ENCODE results near the gene UNC5B.
A peak's percentile ranks its signal among the peaks of the same experiment; 100 is the strongest.
"Not testable (repeated sequence)": the region's sequence is repeated elsewhere in the genome, so short reads cannot be mapped to it uniquely, and the experiment has no call there.

UNC5B gene

DNA sequence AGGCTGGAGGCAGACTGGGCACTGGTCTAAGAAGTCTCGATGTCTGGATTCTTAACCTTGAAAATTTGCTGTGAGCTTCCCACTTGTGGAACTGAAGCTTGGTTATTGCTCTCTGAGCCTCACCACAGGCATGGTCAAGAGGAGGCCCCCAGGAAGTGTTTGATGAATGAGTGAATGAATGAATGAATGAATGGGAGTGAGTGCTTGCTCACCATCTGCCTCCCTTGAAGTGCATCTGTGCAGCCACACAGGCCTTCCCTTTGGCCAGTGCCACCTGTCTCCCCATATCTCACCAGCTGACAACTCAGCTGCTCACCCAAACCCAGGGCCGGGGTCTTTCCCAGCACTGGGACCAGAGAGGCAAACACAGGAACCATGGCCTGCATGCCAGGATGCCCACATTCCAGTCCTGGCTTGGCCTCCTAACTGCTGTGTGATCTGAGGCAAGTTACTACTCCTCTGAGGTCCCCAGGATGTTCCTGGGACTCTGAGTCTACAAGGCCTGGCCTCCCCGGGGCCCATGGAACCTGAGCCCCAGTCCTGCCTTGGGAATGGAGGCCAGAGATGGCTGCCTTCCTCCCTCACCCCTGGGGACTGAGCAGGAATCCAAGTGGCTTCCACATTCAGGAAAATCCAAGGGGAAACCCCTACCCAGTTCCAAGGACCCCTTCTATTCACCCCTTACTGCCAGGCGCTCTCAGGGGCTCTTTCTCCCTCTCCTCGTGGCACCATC, 55.3 kb downstream of the UNC5B start:
- no peak for DNase-seq (ENCODE audit: low spot score)

DNA sequence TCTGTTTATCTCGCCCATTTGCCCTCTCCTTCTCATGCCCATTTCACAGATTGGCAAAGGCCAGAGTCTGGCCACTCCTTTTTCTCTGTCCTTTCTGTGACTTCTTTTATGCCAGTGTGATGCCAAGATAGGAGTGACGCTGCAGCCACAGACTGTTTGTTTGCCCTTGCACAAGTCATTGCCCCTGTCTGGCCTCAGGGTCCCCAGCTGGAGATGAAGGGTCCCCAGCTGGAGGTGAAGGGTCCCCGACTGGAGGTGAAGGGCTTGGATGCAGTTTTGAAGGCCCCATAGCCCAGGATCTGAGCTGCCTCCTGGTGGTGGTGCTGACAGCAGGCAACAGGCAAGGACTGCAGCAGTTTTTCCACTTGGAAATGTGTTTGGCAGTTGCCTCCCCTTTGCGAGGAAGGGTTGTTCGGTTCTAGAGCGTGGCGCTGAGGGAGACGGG, 55.9 kb downstream of the UNC5B start:
- DNase-seq (ENCODE audit: low spot score): no peak

DNA sequence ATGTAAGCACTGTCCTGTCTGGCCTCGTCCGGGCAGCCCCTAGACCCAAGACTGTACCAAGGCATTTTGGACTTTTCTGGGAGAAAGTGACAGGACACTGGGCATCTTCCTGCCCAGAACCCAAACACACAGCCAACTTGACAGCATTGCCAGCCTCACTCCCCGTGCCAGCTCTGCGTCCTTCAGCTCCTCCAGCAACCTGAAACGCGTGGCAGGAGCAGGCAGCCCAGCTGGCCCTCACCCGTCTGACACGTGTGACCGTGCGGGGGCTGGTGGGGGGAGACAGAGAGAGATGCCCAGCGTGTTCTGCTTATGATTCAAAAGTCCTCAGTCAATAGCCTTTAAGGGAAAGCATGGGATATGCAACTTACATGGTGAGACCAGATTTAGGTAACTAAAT, 56.4 kb downstream of the UNC5B start:
- no peak for DNase-seq (ENCODE audit: low spot score)

DNA sequence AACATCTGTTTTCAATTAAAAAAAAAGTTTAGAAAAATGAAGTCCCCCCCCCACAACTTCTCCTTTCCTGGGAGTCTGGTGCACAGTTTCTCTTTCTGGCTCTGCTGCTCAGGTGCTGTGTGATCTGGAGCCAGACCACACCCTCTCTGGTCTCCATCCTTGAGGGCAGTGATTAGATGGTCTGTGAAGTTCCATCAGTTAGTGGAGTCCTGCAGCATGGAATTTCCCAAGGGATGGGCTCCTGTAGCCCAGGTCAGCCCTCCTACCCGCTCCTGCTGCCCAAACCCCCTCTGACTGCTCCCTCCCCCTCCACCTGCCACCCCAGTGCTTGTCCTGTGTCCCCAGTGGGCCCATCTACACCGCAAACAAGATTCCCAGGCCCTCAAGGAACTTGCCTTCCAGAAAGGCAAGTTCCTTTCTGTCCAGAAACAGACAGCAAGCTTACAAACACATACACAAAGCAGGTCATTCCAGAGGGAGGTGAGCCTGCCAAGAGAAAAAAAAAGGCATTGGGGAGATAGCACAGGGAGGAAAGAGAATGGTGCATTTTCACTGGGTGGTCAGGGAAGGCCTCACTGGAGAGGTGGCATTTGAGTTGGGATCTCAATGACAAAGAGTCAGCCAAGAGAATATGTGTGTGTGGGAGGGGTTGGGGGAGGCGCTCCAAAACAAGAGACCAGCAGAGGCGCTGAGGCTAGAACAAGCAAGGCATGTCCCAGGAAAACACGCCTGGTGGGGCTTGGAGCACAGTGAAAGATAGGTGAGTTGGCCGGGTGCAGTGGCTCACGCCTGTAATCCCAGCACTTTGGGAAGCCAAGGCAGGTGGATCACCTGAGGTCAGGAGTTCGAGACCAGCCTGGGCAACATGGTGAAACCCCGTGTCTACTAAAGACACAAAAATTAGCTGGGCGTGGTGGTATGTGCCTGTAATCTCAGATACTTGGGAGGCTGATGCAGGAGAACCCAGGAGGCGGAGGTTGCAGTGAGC, 57.2 kb downstream of the UNC5B start:
- no peak for DNase-seq (ENCODE audit: low spot score)

DNA sequence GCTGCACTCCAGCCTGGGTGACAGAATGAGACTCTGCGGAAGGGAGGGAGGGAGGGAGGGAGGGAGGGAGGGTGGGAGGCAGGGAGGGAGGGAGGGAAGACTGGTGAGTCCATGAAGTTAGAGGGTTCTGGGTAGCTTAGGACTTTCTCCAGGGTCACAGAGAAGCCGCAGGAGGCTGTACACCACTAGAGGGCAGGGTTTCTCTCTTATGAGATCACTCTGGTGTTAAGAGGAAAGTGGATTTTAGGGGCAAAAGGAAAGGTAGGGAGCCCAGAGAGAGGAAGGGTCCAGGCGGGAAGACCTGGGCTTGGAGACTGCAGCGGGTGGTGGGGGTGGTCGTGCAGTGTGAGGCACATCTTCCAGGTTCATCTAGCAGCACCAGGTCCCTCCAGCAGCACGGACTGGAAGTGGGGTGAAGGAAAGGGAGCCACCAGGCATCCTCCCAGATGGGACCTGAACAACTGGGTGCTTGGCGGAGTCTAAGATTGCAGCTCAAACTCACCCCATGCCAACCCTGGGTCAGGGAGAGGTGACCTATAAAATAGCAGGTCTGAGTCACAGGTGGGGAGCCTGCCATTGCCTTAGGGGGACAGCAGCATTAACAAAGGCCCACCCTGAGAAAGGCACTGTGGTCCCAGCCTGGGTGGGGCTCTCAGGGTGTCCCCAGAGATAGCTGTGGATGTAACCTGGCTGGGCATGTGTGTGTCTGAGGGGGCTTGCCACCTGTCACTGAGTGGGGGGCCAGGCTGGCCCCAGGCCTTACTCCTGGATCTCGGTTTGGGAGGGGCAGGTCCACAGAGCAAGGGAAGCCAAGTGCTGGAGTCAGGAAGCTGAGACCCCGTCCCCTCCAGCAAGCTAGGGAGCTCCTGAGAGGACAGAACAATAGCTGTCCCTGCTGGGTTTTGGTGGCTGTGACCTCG, 58.2 kb downstream of the UNC5B start:
- peak; percentile 46 for DNase-seq (ENCODE audit: low spot score)

DNA sequence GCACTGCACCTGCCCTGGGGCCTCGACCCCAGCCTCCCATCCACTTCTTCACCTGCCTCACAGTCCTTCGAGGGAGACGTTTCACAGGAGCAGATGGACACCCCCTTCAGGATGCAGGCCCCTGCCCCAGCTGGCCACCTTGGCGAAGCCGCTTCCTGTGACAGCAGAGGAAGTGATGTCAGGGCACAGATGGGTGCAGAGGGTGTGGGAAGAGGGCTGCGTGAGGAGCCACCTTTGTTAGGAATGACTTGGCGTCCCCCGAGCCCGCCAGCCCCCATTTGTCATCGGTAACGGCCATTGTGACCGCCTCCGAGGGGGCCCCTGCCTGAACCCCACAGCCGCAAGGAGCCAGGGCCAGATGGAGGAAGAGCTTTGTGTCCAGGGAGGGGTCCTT, 59.3 kb downstream of the UNC5B start:
- no peak for DNase-seq (ENCODE audit: low spot score)

DNA sequence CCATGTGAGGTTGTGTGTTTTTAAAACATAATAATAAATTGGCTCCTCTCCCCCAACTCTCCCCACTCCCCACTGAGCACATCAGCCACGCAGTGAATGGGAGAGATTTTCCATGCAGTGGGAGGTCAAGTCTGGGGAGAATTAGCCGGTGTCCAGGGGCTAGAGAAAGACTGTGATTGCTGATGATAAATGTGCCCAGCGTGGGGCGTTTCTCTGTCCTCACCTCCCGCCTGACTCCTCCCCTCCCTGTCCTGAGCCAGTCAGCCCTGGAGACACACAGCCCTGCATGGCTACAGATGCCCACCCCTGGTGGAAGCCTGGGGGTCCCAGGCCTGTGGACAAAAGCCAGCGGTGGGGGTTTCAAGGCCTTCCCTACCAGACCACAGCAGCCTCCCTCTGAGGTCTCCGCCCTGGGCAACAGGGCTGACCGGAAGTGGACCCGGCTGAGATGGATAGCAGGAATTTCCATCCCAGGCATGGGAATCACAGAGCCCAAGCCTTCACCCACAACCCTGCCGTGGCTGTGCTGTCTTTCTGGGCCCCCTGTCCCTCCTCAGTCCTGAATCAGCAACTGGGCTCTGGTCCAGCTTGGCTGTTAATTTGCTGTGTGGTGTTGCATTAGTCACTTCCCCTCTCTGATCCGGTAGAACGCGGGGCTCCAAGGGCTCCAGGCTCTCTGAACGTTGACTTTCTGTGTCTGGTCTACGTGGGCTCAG, 59.8 kb downstream of the UNC5B start:
- no peak for DNase-seq (ENCODE audit: low spot score)

DNA sequence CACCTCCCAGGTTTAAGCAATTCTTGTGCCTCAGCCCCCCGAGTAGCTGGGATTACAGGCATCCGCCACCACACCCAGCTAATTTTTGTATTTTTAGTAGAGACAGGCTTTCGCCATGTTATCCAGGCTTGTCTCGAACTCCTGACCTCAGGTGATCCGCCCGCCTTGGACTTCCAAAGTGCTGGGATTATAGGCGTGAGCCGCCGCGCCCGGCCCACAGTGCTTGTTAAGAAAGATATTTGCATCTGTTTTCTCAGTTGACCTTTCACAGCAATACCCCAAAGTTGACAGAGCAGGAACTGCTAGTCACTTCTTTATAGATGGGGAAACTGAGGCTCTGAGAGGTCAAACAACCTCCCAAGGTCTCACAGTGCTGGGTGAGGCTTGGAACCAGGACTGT, 60.6 kb downstream of the UNC5B start:
- DNase-seq (ENCODE audit: low spot score): not testable (repeated sequence)

DNA sequence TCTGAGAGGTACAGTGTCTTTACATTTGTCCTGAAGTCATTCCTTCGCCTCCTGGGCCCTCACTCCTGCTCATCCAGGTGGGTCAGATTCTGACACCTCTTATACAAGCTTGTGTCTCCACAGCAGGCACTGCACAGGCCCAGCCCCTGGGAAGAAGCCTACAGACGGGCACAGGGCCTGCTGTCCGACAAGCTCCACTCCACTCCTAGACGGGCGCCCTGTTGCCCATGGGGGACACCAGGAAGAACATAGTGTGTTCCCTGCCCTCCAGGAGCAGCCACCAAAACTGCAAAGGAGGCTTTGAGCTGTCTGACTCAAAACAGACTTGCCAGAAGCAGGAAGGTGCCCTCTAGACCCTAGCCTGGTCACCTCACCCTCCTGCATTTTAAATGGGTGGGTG, 61.1 kb downstream of the UNC5B start:
- no peak for DNase-seq (ENCODE audit: low spot score)

DNA sequence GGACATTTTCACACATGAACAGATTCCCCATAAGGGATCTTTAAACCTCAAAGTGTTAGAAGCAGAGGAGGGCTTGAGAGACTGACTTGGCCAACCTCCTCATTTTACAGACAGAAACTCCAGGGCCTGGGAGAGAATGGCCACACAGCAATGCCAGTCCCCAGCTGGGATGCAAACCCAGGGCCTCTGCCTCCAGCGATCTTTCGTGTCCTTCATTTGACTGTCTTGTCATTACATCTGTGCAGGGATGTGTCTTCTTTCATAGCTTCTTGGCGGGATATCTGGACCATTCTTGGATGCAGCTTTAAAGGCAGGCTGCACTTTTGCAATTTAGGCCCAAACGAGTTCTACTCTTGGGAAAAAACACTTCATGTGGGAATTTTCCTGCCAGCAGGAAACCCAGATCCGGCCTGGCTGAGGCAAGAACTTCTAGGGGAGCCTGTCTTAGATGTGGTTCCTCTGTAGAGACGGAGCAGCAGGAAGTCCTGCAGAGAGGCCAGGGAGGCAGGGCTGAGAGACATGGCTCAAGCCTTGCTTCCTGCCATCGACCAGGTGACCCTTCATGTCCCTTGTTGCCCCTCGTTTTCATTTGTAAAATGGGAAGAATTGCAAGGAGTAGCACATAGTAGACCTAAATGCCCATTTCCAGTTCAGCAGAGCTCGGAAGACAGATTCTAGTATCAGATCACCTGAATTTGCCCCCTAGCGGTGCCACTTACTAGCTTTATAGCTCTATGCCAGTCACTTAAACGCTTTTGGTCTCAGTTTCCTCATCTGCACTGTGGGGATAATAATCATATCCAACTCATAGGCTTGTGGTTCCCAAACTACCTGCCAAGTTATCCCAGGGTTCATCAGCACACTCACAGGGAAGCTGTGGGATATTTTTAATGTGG, 62.8 kb downstream of the UNC5B start:
- no peak for DNase-seq (ENCODE audit: low spot score)

DNA sequence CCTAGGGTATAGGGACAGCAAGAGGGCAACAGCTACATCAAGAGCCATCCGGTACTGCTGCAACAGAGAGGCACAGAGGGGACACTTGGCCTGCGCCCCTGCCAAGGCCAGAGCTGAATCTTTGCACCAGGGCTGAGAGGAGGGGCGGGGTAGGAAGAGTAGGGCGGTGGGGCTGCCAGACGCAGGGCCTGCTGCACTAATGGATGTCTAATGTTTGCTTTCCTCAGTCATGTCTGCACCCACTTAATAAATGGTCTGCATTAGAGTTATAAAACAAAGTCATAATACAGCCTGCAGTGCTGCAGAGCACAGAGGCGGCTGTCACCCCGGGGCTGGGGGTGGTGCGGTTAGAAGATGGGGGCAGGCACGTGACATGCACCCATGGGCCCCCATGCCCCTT, 64.5 kb downstream of the UNC5B start:
- DNase-seq (ENCODE audit: low spot score): no peak

DNA sequence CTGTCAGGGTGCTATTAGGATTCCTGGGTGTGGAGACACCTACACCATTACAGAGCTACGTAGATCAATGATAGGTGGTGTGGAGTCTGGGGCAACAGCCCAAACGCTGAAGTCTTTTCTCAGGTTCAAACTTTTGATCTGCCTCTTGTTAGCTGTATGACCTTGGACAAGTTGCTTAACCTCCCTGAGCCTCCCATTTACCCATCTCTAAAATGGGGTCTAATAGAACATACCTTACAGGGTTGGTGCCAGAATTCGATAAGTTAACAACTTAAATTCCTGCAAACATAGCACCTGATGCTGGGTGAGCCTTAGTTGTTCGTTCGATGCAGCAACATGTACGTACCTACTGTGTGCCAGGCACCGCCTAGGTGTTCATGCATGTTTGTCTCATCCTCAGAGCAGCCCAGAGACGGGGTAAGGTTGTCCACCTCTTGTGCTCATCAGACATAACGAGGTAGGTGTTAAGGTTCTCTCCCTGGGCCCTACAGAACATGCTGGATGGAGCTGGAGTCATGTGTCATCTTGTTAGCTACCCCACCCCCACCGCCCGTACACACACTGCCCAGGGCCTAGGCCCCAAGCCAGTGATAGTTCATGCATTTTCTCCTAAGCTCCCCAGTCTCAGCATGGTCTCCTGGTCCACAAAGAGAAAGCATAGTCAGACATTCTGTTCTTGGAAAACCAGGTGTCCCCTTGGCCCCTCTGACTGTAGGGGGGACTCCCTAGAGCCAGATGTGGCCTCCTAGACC, 65.7 kb downstream of the UNC5B start:
- no peak for DNase-seq (ENCODE audit: low spot score)

DNA sequence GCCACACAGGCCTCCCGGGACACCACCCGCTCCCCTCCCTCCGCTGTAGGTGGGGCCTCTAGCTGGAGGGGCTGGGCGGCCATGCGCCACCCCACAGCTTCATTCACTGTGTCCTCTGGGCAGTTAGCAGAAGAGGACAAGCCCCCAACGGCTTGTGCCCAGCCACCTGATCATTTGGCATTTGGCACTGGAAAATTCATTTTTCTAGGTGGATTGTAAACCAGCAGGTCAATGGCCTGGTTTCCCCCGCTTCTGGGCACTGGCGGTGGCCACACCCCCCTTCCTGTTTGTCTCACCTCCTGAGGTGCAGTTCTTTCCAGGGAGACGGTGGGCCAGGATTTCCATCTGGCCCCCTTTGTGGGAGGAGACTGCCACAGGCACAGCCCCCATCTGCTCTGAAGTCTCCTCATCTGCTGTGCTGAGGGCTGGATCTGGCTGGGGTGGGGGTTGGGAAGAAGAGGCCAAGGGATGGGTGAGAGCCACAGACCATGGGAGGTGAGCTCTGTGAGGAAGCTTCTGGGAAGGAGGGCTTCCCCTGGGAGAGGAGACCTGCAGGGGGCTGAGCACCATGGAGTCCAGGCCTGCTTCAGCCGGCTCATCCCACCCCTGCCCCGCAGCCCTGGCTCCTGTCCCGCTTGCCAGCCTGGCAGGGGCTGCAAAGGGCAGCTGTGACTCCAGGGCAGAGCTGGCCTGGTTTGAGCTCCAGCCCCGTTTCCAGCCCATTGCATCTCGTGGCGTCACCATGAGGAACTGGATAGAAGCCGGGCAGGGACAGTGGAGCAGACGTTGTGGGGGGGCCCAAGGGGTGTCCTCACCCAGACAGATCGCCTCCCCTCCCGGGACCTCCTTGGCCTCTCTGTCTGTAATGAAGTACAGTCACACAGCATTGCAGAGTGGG, 66.6 kb downstream of the UNC5B start:
- DNase-seq (ENCODE audit: low spot score): no peak

DNA sequence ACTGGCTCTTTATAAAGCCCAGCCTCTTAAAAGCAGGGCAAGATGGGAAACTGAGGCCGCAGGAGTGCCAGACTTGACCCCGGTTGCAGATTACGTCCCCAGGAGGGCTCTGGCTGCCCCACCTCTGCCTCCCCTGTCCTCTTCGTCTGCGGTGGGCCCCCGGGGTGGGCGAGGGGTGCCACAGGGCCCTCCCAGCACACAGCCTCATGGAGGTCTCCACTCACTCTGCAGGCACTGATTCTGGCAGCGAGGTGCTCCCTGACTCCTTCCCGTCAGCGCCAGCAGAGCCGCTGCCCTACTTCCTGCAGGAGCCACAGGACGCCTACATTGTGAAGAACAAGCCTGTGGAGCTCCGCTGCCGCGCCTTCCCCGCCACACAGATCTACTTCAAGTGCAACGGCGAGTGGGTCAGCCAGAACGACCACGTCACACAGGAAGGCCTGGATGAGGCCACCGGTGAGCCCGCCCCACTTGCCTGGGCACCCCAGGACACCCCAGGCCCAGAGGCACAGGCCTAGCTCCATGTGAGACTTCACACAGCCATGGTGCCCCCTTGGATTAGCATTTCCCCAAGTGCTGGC, 67.3 kb downstream of the UNC5B start:
- no peak for DNase-seq (ENCODE audit: low spot score)

DNA sequence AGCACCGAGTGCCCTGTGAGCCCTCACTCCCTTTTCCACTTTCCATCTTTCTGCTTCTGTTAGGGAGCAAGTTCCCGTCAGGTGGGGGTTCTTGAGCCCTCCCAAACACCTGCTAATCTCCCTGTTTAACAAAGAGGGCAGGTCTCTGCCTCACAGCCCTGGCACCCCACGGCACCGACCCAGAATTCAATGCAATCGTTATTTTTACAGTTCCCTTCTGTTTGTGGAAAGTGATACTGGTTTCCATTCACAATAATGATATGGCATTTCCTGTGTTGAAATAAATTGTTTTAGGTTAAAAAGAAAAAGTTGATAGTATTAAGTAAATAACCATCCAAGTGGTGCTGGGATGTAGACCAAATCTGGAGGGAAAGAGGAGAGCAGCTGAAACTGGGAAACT, 67.8 kb downstream of the UNC5B start:
- DNase-seq (ENCODE audit: low spot score): no peak

DNA sequence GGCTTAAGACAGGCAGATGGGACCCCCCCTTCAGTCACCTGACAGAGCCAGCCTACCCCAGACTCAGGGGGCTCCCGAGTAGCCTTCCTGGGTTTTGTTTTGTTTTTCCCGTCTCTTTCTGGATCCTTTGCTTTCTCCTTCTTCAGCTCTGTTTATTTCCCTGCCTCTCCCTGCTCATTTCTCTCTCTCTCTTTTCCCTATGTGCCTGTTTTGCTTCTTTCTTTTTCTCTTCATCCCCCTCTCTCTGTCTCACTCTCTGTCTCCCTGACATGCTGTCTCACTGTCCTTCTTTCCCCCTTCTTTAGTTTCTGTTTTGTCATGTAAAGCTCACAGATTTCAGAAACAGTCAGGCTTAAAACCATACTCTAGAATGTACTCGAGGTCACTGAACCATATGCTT, 68.5 kb downstream of the UNC5B start:
- DNase-seq (ENCODE audit: low spot score): no peak

DNA sequence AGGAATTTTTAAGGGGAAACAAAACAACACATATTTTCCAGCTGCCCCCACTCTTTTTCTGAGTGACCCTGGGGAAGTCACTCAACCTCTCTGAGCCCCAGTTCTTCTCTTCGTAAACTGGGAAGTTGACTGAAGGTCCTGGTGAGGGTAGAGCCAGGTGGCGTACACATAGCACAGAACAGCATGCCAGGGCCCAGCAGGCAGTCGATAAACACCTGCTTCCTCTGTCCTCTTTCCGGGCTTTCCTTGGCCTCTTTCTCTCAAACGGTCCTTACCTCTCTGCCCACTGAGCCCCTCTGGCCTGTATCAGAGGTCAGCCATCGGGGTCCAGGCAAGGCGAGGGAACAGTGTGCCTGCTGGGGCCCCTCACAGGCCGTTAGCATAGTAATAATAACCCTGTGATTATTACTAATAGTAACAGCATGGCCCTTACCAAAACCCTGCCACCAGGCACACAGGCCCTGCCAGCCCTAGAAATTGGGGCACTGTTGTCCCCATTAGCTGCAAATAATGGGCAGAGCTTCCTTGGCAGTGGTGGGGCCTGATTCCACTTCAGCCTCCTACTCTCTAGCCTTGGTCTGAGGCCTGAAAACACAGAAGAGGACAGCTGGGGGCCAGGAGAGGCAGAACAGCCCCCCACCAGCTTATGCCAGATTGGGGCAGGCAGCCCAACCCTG, 69.4 kb downstream of the UNC5B start:
- no peak for DNase-seq (ENCODE audit: low spot score)

DNA sequence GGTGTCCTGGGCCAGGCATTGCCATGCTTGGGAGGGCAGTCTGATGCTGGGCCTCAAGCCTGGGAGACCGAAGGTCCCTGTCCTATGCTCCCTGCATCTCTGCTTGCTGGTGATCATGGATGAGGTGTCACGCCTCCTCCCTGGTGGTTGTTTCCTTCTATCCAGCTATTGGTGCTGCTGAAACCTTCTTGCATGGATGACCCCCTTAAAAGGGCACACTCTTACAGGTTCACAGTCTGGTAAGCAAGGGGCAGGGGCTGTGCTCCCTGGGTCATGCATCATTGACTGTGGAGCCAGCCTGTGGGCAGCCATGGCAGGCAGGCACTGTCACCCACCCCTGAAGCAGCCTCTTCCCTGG, 69.9 kb downstream of the UNC5B start:
- no peak for DNase-seq (ENCODE audit: low spot score)
